Ascending aorta (tissue), 2 donors: ENCODE results near the gene UBE2QL1. TPM values are rescaled to one million over a fixed set of nuclear protein-coding genes. Genes with fewer than 3 reads are reported as not detected.

Experiments used
- DNase-seq, 2 donors: peaks; one replicate each; pipeline ENCODE4 v3.0.0-alpha.2; 2019; ENCODE audit warnings: low spot score in 2 of 2
- H3K27ac ChIP-seq, 2 donors: fragments of 200-600 bp; sonication (generic); one replicate each; pipeline ENCODE4 v1.5.1; 2016 to 2017; ENCODE audit warnings: mild to moderate bottlenecking in 1 of 2
- H3K27me3 ChIP-seq: fragments of 200-600 bp; sonication (generic); one replicate; pipeline ENCODE4 v1.5.1; 2017
- H3K36me3 ChIP-seq, 2 donors: fragments of 200-600 bp; sonication (generic); one replicate each; pipeline ENCODE4 v1.5.1; 2016
- H3K4me1 ChIP-seq, 2 donors: fragments of 200-600 bp; sonication (generic); one replicate each; pipeline ENCODE4 v1.5.1; 2016 to 2017; ENCODE audit warnings: mild to moderate bottlenecking in 1 of 2
- H3K4me3 ChIP-seq, 2 donors: fragments of 200-600 bp; sonication (generic); one replicate each; pipeline ENCODE4 v1.5.1; 2016 to 2017; ENCODE audit warnings: mild to moderate bottlenecking in 1 of 2
- H3K9me3 ChIP-seq, 2 donors: fragments of 200-600 bp; sonication (generic); one replicate each; pipeline ENCODE4 v1.5.1; 2016
- intact Hi-C: fragments of 100-400 bp; cut with DNase I; formaldehyde crosslinking; loops from one replicate; pipeline ENCODE4 v1.15.1; 2023
- total RNA-seq: library from RNA; depleted of rRNA; stranded (reverse); fragments of >200 nt; gene quantifications from one replicate; pipeline ENCODE4 v1.1.0, GENCODE V29; 2016
- TF ChIP-seq, protein P1 (sequence below), 3 experiments: fragments of 200-600 bp in 2 of 3; fragments of 450-650 bp in 1 of 3; sonication (generic) in 2 of 3; IDR thresholded peaks; one replicate each; pipeline ENCODE4 v1.5.1; 2016 to 2019; ENCODE audit warnings: antibody characterized with exemption in 3 of 3, mild to moderate bottlenecking in 1 of 3, moderate library complexity in 1 of 3

UBE2QL1 gene
- total RNA-seq, 1 donor from 2014 or later: 0.85 TPM

- Histone ChIP-seq H3K9me3 (no peaks in the 10 kb centered on the region), H3K4me1 (peaks cover 0 to 4% of the 10 kb centered on the region in 2 donors), H3K36me3 (no peaks in the 10 kb centered on the region), H3K27ac (no peak overlapping the region), H3K27me3 (no peaks in the 10 kb centered on the region), H3K4me3 (no peak overlapping the region)
- intact Hi-C loops: no loop called here
- TF ChIP-seq, protein P1, sequence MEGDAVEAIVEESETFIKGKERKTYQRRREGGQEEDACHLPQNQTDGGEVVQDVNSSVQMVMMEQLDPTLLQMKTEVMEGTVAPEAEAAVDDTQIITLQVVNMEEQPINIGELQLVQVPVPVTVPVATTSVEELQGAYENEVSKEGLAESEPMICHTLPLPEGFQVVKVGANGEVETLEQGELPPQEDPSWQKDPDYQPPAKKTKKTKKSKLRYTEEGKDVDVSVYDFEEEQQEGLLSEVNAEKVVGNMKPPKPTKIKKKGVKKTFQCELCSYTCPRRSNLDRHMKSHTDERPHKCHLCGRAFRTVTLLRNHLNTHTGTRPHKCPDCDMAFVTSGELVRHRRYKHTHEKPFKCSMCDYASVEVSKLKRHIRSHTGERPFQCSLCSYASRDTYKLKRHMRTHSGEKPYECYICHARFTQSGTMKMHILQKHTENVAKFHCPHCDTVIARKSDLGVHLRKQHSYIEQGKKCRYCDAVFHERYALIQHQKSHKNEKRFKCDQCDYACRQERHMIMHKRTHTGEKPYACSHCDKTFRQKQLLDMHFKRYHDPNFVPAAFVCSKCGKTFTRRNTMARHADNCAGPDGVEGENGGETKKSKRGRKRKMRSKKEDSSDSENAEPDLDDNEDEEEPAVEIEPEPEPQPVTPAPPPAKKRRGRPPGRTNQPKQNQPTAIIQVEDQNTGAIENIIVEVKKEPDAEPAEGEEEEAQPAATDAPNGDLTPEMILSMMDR (IDR thresholded peaks at IDR 0.05): no peak
- DNase-seq: no peak
Measured at GRCh38 chr5:6419340-6419852, 29.3 kb upstream of the UBE2QL1 start.

- no peaks in the 10 kb centered on the region for H3K27me3 ChIP-seq
- DNase-seq: no peak
- peaks cover 0 to 4% of the 10 kb centered on the region in 2 donors for H3K4me1 ChIP-seq
- H3K4me3 ChIP-seq: no peak overlapping the region
- no peak overlapping the region for H3K27ac ChIP-seq
- H3K36me3 ChIP-seq: no peaks in the 10 kb centered on the region
- no peaks in the 10 kb centered on the region for H3K9me3 ChIP-seq
- intact Hi-C loops: no loop called here
- TF ChIP-seq, protein P1 (IDR thresholded peaks at IDR 0.05): no peak
Measured at GRCh38 chr5:6423327-6424109, 25.1 kb upstream of the UBE2QL1 start.

- TF ChIP-seq, protein P1 (IDR thresholded peaks at IDR 0.05): no peak
- no peaks in the 10 kb centered on the region for H3K9me3 ChIP-seq
- intact Hi-C loops: no loop called here
- no peaks in the 10 kb centered on the region for H3K27me3 ChIP-seq
- no peaks in the 10 kb centered on the region for H3K4me1 ChIP-seq
- H3K27ac ChIP-seq: no peak overlapping the region
- no peak overlapping the region for H3K4me3 ChIP-seq
- no peak for DNase-seq
- H3K36me3 ChIP-seq: no peaks in the 10 kb centered on the region
Measured at GRCh38 chr5:6424110-6424659, 24.5 kb upstream of the UBE2QL1 start.

DNA sequence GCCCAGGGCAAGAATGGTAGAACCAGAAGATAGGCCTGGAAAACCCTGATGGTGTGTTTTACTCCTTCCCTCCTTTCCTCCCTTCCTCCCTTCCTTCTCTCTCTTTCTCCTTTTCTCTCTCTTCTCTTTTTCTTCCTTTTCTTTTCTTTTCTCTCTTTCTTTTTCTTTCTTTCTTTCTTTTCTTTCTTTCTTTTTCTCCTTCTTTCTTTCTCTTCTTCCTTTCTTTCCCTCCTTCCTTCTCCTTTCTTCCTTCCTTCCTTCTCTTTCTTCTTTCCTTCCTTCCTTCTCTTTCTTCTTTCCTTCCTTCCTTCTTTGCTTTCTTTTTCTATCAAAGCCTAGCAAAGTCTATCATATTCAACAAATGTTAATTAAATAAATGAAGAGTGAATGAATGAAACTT, 24.0 kb upstream of the UBE2QL1 start:
- Histone ChIP-seq H3K27me3 (no peaks in the 10 kb centered on the region), H3K27ac (no peak overlapping the region), H3K4me1 (no peaks in the 10 kb centered on the region), H3K4me3 (no peak overlapping the region), H3K36me3 (no peaks in the 10 kb centered on the region), H3K9me3 (no peaks in the 10 kb centered on the region)
- TF ChIP-seq, protein P1 (IDR thresholded peaks at IDR 0.05): no peak
- no peak for DNase-seq
- intact Hi-C loops: no loop called here

DNA sequence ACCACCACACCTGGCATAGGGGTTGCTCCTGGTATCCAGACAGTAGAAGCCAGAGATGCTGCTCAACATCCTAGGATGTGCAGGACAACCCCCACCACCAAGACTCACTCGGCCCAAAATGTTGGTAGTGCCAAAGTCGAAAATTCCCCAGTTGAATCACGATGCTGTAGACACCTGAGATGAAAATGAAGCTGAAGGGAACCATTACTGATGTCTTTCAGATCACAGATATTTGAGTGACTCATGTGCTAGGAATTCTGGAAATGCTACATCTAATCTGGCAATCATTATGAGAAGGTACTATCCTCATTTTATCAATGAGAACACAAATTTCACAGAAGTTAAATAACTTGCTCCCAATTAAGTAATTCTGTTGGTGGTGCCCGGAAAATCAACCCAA, 21.0 kb upstream of the UBE2QL1 start:
- H3K4me3 ChIP-seq: no peak overlapping the region
- intact Hi-C loops: no loop called here
- H3K4me1 ChIP-seq: no peaks in the 10 kb centered on the region
- TF ChIP-seq, protein P1 (IDR thresholded peaks at IDR 0.05): no peak
- no peak for DNase-seq
- H3K27me3 ChIP-seq: no peaks in the 10 kb centered on the region
- H3K9me3 ChIP-seq: no peaks in the 10 kb centered on the region
- no peaks in the 10 kb centered on the region for H3K36me3 ChIP-seq
- no peak overlapping the region for H3K27ac ChIP-seq
